ENCODE results near the gene AGAP4. TPM values are rescaled to one million over a fixed set of nuclear protein-coding genes. Genes with fewer than 3 reads are reported as not detected.
"Not testable (repeated sequence)": the region's sequence is repeated elsewhere in the genome, so short reads cannot be mapped to it uniquely, and the experiment has no call there.

The AGAP4 gene
- 12.0 and 15.7 TPM in 2 replicates for total RNA-seq (2014; rRNA removed; shearing (Covaris generic))
- 22.4 and 29.3 TPM in 2 replicates for total RNA-seq (2022)
- Bru-seq, nascent RNA: percentile 62 among the genes with signal in this experiment
- percentile 67 among the genes with signal in this experiment for BruChase-seq, experiment 1, labeled RNA remaining after a 6-hour chase
- BruChase-seq, experiment 2, labeled RNA remaining after a 2-hour chase: percentile 70 among the genes with signal in this experiment
- long read RNA-seq, partial matches to known transcripts: 2 of 10 reads
- long read RNA-seq, other reads (novel, unspliced or antisense): 8 of 10 reads

DNA sequence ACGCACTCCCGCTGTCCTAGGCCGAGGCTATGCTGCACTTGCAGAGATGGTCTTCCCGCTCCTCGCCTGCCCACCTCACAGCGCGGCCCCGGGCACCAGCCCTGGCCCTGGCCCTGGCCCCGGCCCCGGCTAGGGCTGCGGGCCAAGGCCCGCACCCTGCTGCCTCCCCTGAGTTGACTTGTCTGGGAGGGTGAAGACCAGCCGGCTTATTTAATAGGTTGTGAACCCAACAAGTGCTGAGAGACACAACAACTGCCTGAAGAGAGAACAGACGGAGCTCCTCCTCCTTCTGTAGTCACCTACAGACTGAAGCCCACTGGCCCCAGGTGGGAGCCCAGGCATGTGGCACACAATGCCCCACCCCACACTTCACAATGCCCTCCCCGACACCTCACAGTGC lies at the start of gene AGAP4:
Gene AGAP4, minus strand, starts transcription at position 101 of the 400 bp plus-strand sequence. CDS start 153 bp downstream, outside the sequence.
- intact Hi-C loops (cut with micrococcal nuclease; ENCODE audit: unreplicated experiment): not testable (repeated sequence)

GRCh38 chr10:45890721-45891120 lies 43.4 kb upstream of the AGAP4 start:
- H4K20me1 ChIP-seq (ENCODE audit: insufficient read depth, low read length); H3K4me3 ChIP-seq (ENCODE audit: low read depth, low read length, poor library complexity, severe bottlenecking); H3K27ac ChIP-seq (ENCODE audit: low read depth, low read length, poor library complexity, severe bottlenecking); intact Hi-C loops (cut with micrococcal nuclease; ENCODE audit: unreplicated experiment); H3K9me3 ChIP-seq (ENCODE audit: low read length); H3K4me1 ChIP-seq (ENCODE audit: insufficient read depth, low read length, poor library complexity, severe bottlenecking); POLR2A ChIA-PET; H3K36me3 ChIP-seq (ENCODE audit: insufficient read depth, low read length); DNase-seq (ENCODE audit: low spot score); H3K79me2 ChIP-seq (ENCODE audit: insufficient read depth, low read depth, low read length); H2AFZ ChIP-seq (ENCODE audit: low read length); BruUV-seq (replicated peaks); CTCF ChIA-PET (ENCODE audit: unreplicated experiment); H3K4me2 ChIP-seq (ENCODE audit: low read length); H3K9me2 ChIP-seq (ENCODE audit: insufficient read depth, low read length): not testable (repeated sequence)

More for the DNA sequence above, at the start of gene AGAP4:
- H2AFZ ChIP-seq (ENCODE audit: low read length); BruUV-seq (replicated peaks); H4K20me1 ChIP-seq (ENCODE audit: insufficient read depth, low read length); H3K36me3 ChIP-seq (ENCODE audit: insufficient read depth, low read length); H3K27ac ChIP-seq (ENCODE audit: low read depth, low read length, poor library complexity, severe bottlenecking); H3K9me3 ChIP-seq (ENCODE audit: low read length); H3K4me2 ChIP-seq (ENCODE audit: low read length); H3K79me2 ChIP-seq (ENCODE audit: insufficient read depth, low read depth, low read length); H3K4me1 ChIP-seq (ENCODE audit: insufficient read depth, low read length, poor library complexity, severe bottlenecking); CTCF ChIA-PET (ENCODE audit: unreplicated experiment); POLR2A ChIA-PET; DNase-seq (ENCODE audit: low spot score); H3K4me3 ChIP-seq (ENCODE audit: low read depth, low read length, poor library complexity, severe bottlenecking); H3K9me2 ChIP-seq (ENCODE audit: insufficient read depth, low read length): not testable (repeated sequence)

DNA sequence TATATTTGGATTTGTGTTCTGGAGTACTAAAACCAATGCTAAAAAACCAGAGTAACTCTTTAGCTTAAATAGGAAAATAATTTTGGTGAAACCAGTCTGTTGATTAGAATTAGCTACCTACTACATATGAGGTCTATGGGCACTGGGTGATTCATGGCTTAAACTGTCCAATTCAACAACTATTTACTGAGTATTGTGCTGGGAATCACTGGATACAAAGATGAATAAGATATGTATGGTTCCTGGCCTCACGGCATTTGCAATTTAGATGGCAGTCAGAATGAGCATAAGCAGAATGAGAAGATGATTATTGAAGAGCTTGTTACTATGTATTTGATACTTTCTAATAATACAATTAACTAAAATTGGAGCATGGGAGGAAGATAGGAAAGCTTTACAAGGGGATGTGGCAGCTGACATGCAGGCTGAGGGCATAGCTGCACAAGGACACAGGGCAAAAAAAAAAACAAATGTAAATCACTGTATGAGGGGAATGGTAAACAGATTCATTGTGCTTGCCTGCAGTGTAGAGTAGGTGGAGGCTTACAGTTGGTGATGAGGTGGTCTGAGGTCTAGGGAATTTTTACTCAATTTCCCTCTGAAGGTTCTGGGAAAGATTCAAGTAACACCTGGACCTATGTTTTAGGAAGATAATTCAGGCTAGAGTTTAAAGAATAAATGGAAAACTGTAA lies 42.4 kb upstream of the AGAP4 start:
- H3K79me2 ChIP-seq (ENCODE audit: insufficient read depth, low read depth, low read length); BruUV-seq (replicated peaks); intact Hi-C loops (cut with micrococcal nuclease; ENCODE audit: unreplicated experiment); H3K4me2 ChIP-seq (ENCODE audit: low read length); H2AFZ ChIP-seq (ENCODE audit: low read length); H3K9me3 ChIP-seq (ENCODE audit: low read length); CTCF ChIA-PET (ENCODE audit: unreplicated experiment); DNase-seq (ENCODE audit: low spot score); H3K4me3 ChIP-seq (ENCODE audit: low read depth, low read length, poor library complexity, severe bottlenecking); POLR2A ChIA-PET; H3K27ac ChIP-seq (ENCODE audit: low read depth, low read length, poor library complexity, severe bottlenecking); H3K4me1 ChIP-seq (ENCODE audit: insufficient read depth, low read length, poor library complexity, severe bottlenecking); H3K36me3 ChIP-seq (ENCODE audit: insufficient read depth, low read length); H4K20me1 ChIP-seq (ENCODE audit: insufficient read depth, low read length); H3K9me2 ChIP-seq (ENCODE audit: insufficient read depth, low read length): not testable (repeated sequence)

- H3K4me3 ChIP-seq (ENCODE audit: low read depth, low read length, poor library complexity, severe bottlenecking); BruUV-seq (replicated peaks); H3K4me1 ChIP-seq (ENCODE audit: insufficient read depth, low read length, poor library complexity, severe bottlenecking); H2AFZ ChIP-seq (ENCODE audit: low read length); H3K9me2 ChIP-seq (ENCODE audit: insufficient read depth, low read length); DNase-seq (ENCODE audit: low spot score); H3K36me3 ChIP-seq (ENCODE audit: insufficient read depth, low read length); POLR2A ChIA-PET; H3K27ac ChIP-seq (ENCODE audit: low read depth, low read length, poor library complexity, severe bottlenecking); H3K9me3 ChIP-seq (ENCODE audit: low read length); H4K20me1 ChIP-seq (ENCODE audit: insufficient read depth, low read length); intact Hi-C loops (cut with micrococcal nuclease; ENCODE audit: unreplicated experiment); H3K79me2 ChIP-seq (ENCODE audit: insufficient read depth, low read depth, low read length); H3K4me2 ChIP-seq (ENCODE audit: low read length); CTCF ChIA-PET (ENCODE audit: unreplicated experiment): not testable (repeated sequence)
Measured at GRCh38 chr10:45882880-45883279, 35.6 kb upstream of the AGAP4 start.

- BruUV-seq (replicated peaks); POLR2A ChIA-PET; CTCF ChIA-PET (ENCODE audit: unreplicated experiment); H3K4me3 ChIP-seq (ENCODE audit: low read depth, low read length, poor library complexity, severe bottlenecking); H3K4me1 ChIP-seq (ENCODE audit: insufficient read depth, low read length, poor library complexity, severe bottlenecking); DNase-seq (ENCODE audit: low spot score); H3K79me2 ChIP-seq (ENCODE audit: insufficient read depth, low read depth, low read length); H3K4me2 ChIP-seq (ENCODE audit: low read length); H4K20me1 ChIP-seq (ENCODE audit: insufficient read depth, low read length); H3K27ac ChIP-seq (ENCODE audit: low read depth, low read length, poor library complexity, severe bottlenecking); H2AFZ ChIP-seq (ENCODE audit: low read length); H3K36me3 ChIP-seq (ENCODE audit: insufficient read depth, low read length); H3K9me3 ChIP-seq (ENCODE audit: low read length); intact Hi-C loops (cut with micrococcal nuclease; ENCODE audit: unreplicated experiment); H3K9me2 ChIP-seq (ENCODE audit: insufficient read depth, low read length): not testable (repeated sequence)
Measured at GRCh38 chr10:45865404-45865803, 18.1 kb upstream of the AGAP4 start.

- H3K4me3 ChIP-seq (ENCODE audit: low read depth, low read length, poor library complexity, severe bottlenecking); H3K9me3 ChIP-seq (ENCODE audit: low read length); H3K79me2 ChIP-seq (ENCODE audit: insufficient read depth, low read depth, low read length); DNase-seq (ENCODE audit: low spot score); BruUV-seq (replicated peaks); H3K4me2 ChIP-seq (ENCODE audit: low read length); POLR2A ChIA-PET; H4K20me1 ChIP-seq (ENCODE audit: insufficient read depth, low read length); H3K27ac ChIP-seq (ENCODE audit: low read depth, low read length, poor library complexity, severe bottlenecking); H3K36me3 ChIP-seq (ENCODE audit: insufficient read depth, low read length); H3K4me1 ChIP-seq (ENCODE audit: insufficient read depth, low read length, poor library complexity, severe bottlenecking); CTCF ChIA-PET (ENCODE audit: unreplicated experiment); intact Hi-C loops (cut with micrococcal nuclease; ENCODE audit: unreplicated experiment); H3K9me2 ChIP-seq (ENCODE audit: insufficient read depth, low read length); H2AFZ ChIP-seq (ENCODE audit: low read length): not testable (repeated sequence)
Measured at GRCh38 chr10:45864264-45864663, 17.0 kb upstream of the AGAP4 start.

Data from OCI-LY7 (cell line).